ENCODE data around the gene ETFA. TPM values are rescaled to one million over a fixed set of nuclear protein-coding genes. Genes with fewer than 3 reads are reported as not detected.

Gene ETFA
- total RNA-seq, 1 donor from 2014 or later: 123 TPM

GRCh38 chr15:76221085-76221767 lies 90.0 kb downstream of the ETFA start:
- DNase-seq (ENCODE audit: low spot score): no peak

DNA sequence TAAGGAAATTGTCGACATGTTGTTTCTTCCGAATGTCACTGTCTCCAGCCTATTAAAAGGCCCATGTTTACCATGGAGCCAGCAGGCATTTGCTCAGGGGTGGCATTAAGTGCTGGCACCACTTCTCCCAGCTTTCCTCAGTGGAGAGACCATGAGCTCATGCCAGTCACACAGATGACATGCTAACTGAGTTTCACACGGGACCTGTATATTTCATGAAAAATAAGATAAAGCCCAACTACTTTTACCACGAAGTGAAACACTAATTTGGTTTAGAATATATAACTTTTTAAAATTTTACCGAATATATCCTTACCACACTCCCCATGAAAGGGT lies 93.4 kb downstream of the ETFA start:
- DNase-seq (ENCODE audit: low spot score): no peak

GRCh38 chr15:76217029-76217881 lies 94.0 kb downstream of the ETFA start:
- DNase-seq (ENCODE audit: low spot score): no peak

DNA sequence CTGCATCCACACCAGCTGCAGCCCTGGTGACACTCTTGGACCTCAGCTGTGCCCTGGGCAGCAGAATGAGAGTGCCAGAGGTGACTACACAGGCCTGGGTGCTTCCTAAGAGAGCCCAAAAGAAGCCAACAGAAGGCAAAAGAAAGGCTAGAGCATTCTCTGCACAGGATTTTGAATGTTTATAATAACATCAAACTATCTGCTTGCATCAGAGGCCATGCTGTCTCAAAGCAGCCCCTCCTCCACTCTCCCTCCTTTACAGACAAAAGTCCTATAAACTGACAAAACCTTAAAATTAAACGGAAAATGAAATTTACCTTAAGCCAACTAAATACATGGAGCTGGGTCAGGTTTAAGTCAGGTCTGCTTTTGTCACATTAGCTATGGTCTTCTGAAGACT lies 95.6 kb downstream of the ETFA start:
- no peak for DNase-seq (ENCODE audit: low spot score)

- DNase-seq (ENCODE audit: low spot score): peak; percentile 8
Observed at GRCh38 chr15:76209942-76210341, 101.3 kb downstream of the ETFA start.

GRCh38 chr15:76209523-76209922 lies 101.7 kb downstream of the ETFA start:
- DNase-seq (ENCODE audit: low spot score): peak; percentile 4

DNA sequence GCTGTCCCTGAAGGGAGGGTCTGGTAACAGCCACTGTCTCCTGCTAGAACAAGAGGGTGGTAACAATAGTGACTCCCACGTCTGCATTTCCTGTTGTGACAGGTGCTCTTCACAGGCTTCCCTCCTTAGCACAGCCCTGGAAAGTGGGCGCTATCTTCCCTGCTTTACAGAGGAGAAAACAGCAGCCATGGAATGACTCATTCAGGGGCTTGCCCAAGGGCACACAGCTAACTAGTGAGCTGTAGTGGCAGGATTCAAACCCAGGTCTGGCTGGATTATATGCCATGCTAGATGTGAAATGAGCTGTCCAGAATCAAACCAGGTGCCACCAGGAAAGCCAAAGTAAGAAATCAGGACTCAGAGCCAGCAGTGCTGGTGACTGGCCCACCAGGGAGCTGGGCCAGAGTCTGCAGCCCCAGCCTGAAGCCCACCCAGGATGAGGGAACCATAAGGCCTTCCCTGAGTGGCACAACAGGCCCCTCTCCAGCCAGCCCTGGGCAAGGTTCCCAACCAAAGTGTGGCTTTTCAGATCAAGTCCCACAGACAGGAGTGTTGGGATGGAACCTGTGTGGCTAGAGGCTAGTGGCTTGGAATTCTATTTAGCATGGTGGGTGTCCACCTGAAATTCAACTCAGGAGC lies 102.4 kb downstream of the ETFA start:
- DNase-seq (ENCODE audit: low spot score): peak; percentile 34

DNA sequence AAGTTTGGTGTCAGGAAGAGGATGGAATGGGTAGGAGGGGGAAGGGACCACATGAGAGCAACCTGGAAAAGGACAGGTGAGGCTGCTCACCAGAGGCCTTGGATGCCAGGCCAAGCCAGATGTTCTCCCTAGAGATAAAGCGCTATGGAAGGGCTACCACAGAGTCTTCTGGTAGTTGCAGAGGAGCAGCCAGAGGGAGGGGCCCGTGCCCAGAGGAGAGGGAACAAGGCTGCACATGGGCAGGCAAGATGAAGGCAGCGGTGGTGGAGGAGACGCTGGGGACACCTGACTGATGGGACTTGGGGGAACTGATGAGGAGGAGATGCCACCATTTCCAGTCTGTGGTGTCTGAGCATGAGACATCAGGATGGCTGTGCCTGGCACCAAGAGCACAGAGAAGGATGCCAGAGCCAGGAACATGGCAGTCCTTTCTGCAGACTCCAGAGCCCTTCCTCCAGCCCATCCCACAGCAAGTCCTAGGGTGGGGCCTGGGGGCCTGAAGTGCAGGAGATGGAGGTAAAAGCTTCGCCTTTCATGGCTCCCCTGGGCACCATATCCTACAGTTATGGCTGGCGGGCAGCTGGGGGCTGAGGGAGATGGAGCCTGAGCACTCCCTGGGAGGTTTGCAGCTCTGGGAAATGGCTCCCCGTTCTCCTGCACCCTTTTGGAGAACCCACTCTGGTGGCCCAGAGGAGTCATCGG lies 103.0 kb downstream of the ETFA start:
- peak; percentile 35 for DNase-seq (ENCODE audit: low spot score)

GRCh38 chr15:76206325-76206976 lies 104.8 kb downstream of the ETFA start:
- DNase-seq (ENCODE audit: low spot score): peak; percentile 74

DNA sequence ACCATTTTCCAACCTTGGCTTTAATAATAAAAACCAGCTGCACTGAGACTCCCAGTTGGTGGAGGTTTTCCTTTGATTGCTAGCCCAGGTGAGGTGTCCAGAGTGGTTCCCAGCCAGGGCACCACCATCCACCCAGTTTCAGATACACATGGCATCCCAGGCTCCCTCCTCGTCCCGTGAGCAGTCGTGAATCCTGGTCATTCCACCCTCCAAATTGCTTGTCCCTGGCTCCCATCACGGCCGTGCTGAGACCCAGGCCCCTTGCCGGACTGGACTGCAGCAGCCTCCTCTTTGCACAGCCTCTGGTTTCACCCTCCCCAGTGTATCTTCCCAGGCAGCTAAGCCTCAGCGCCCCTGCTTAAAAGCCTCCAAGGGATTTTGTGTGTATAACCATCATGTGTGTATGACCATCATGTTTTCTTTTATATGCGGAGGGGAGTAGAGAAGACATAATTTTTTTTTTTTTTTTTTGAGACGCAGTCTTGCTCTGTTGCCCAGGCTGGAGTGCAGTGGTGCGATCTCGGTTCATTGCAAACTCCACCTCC lies 106.3 kb downstream of the ETFA start:
- DNase-seq (ENCODE audit: low spot score): no peak

DNA sequence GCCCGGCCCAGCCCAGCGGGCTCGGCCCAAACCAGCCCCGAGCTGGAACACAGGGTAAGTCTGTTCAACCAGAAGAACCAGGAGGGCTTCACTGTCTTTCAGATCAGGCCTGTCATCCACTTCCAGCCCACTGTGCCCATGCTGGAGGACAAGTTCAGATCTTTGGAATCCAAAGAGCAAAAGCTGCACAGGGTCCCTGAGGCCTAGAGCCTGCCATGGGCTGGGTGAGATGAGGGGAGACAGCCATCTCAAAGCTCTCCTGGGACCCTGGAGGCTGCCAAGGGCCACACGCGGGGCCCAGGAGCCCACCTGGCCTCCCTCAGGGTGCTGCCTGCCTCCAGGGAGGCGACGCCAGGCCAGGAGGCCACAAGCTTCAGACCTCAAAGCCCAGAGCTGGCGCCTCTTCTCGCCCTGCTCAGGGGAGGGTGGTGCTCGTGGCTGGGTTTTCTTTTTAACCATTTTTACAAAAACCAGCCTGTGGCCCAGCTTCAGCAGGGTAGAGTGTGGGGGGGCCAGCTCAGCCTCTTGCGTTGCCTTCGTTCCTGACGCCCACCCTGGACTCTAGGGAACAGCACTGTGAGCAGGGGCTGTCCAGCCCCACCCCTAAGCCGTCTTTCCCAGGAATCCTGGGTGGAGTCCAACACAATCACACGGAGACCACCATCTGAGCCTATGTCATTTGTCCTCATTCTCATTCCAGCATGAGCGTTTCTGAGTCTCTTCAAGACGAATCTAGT lies 107.0 kb downstream of the ETFA start:
- no peak for DNase-seq (ENCODE audit: low spot score)

DNA sequence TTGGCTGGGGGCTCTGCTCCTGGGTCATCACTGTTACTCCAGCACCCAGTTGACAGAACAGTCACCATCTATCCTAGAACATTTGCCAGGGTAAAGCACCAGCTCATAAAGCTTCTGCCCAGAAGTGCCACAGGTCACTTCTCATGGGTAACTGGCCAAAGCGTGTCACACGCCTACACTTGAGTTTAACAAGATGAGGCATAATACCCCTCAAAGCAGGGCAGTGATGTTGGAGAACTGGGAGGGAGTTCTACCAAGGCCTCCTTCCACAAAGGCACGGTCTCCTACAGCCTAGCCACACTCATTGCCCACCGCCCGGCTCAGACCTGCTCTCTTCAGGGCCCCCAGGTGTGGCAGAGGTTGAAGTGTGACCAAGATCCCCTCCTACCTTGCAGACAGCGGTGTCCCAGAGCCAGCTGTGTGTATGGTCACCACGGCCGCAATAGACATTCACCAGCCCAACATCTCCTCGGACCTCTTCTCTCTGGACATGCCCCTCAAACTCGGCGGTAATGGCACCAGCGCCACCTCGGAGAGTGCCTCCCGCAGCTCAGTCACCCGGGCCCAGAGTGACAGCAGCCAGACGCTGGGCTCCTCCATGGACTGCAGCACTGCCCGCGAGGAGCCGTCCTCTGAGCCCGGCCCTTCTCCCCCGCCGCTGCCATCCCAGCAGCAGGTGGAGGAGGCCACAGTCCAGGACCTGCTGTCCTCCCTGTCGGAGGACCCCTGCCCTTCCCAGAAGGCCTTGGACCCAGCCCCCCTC lies 107.7 kb downstream of the ETFA start:
- no peak for DNase-seq (ENCODE audit: low spot score)

DNA sequence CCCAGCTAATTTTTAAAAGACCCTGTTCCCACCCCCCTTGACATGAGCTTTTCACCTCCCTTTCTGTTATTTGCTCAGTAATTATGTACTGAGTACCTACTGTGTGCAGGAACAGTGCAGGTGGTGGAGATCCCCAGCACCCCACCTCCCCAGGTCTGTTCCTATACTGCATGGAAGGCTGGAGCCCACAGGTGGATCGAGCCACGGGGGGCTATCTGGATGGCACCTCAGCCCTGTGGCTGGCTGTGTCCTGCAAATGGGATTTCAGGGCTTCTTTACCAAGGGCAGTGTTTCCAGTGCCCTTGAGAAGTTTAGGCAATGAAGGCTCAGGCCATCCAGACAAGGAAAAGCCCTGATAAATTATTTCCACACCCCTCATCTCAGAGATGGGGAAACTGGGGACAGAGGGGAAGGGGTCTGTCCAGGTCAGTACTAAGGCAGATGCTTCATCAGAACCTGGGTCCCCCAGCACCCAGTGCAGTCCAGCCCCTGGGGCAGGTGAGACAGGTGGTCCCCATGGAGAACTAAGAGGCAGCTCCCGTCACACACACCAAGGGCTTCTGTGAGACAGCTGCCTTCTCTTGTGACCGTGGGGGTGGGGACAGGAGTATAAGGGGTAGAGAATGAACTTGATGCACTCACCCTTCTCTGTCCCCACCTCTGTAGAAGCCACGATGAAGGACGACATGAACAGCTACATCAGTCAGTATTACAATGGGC lies 109.6 kb downstream of the ETFA start:
- DNase-seq (ENCODE audit: low spot score): no peak

GRCh38 chr15:76200641-76201105 lies 110.6 kb downstream of the ETFA start:
- DNase-seq (ENCODE audit: low spot score): no peak

GRCh38 chr15:76200083-76200465 lies 111.2 kb downstream of the ETFA start:
- no peak for DNase-seq (ENCODE audit: low spot score)

DNA sequence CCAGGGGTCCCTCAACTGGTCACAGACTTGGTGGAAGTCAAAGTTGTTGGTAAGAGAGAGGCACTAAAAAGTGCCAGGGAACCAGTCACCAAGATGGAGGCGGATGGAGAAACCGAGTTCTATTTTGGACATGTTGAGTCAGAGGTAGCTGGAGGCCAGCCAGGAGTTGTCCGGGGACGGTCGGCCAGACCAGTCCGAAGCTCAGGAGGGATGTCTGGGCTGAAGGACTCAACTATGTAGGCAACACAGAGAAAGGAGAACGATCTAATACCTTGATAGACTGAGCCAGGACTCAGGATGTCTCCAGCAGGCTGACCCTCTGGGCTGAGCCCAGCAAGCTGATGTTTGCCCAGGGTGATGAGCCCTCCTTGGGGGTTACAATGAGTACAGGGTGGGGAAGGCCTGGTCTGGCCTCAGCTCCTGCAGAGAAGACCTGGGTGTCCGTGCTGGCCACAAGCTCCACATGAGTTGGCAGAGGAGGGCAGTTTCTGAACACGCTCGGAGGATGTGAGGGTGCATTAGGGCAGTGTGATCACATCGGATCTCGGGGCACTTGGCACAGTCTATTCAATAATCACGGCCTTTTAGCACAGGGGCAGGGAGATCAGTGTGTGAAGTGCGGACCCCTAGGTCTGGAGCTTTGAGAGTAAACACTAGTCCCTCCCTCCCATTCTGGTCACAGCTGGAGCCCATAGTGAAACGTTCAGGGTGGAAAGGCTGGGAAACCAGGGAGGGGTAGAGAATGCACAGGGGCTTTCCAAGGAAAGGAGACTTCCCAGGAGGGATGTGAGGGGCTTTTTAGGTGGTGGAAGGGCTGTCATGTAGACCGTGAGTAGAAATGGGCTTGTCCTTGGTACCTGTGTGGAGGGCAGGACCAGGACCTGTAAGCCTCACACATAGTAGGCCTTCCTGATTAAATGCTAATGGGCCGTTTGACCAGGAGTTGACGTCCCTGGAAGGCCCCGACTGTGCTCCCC lies 111.9 kb downstream of the ETFA start:
- no peak for DNase-seq (ENCODE audit: low spot score)

DNA sequence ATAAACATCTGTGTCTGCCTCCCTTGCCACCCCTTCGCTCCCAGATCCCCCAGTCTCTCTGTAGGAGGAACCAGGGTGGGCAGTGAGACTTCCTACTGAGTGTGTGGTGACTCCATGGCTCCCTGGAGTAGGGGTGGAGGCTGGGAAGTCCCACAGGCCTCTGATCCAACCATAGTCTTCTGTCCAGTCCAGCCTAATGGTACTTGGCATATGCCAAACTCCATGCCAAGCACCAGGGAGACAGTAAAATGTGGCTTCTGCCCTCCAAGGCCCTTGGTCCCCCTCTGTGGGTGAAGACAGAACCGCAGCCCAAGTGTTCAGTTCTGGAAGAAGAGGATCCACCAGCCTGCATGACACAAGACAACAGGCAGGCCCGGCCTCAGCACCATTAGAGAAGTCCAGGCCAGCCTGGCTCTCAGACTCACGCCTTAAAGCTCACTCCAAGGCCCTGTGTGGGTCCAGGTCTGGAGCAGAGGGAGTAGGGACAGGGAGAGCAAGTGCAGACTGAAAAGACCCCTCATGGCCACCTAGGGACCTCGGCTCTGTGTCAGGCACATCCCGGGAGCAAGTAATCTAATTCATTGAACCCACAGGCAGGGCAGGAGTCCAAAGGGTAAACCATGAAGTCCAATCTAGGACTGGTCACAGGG lies 112.7 kb downstream of the ETFA start:
- no peak for DNase-seq (ENCODE audit: low spot score)

All from ureter (tissue), 1 donor.